IMR-90 (cell line): ENCODE data around the gene LRRIQ4.

Experiments used
- BHLHE40 ChIP-seq: fragments of 150-350 bp; IDR thresholded peaks from 2 replicates; pipeline ENCODE4 v1.6.1; 2016; ENCODE audit warnings: mild to moderate bottlenecking, low read depth, low read length
- CEBPB ChIP-seq: IDR thresholded peaks from 2 replicates; pipeline ENCODE4 v1.6.1; 2012; ENCODE audit warnings: low read depth, low read length, improper control_type of control experiment
- CHD1 ChIP-seq: IDR thresholded peaks from 2 replicates; pipeline ENCODE4 v1.6.1; 2012; ENCODE audit warnings: low read depth, low read length, improper control_type of control experiment
- MAFK ChIP-seq: IDR thresholded peaks from 2 replicates; pipeline ENCODE4 v1.6.1; 2012; ENCODE audit warnings: low read depth, low read length, improper control_type of control experiment
- MAZ ChIP-seq: IDR thresholded peaks from 2 replicates; pipeline ENCODE4 v1.6.1; 2012; ENCODE audit warnings: low read depth, mild to moderate bottlenecking, low read length, improper control_type of control experiment, moderate library complexity, borderline replicate concordance
- MXI1 ChIP-seq: IDR thresholded peaks from 2 replicates; pipeline ENCODE4 v1.6.1; 2012; ENCODE audit warnings: low read depth, mild to moderate bottlenecking, low read length, moderate library complexity, borderline replicate concordance
- NFE2L2 ChIP-seq: fragments of 150-350 bp; IDR thresholded peaks from 2 replicates; pipeline ENCODE4 v1.6.1; 2016; ENCODE audit warnings: low read depth, mild to moderate bottlenecking, low read length
- POLR2A ChIP-seq: IDR thresholded peaks from 2 replicates; pipeline ENCODE4 v1.6.1; 2012; ENCODE audit warnings: mild to moderate bottlenecking, low read depth, low read length
- RCOR1 ChIP-seq: IDR thresholded peaks from 2 replicates; pipeline ENCODE4 v1.6.1; 2012; ENCODE audit warnings: mild to moderate bottlenecking, low read length, improper control_type of control experiment; ENCODE audit not compliant: insufficient replicate concordance
- RFX5 ChIP-seq: IDR thresholded peaks from 2 replicates; pipeline ENCODE4 v1.8.0; 2012; ENCODE audit warnings: low read depth, mild to moderate bottlenecking, low read length, moderate library complexity
- TF ChIP-seq, protein P1 (sequence below): conservative IDR thresholded peaks from 2 replicates; pipeline ENCODE4 v1.5.1; 2012; ENCODE audit warnings: mild to moderate bottlenecking, low read depth, low read length, improper control_type of control experiment

DNA sequence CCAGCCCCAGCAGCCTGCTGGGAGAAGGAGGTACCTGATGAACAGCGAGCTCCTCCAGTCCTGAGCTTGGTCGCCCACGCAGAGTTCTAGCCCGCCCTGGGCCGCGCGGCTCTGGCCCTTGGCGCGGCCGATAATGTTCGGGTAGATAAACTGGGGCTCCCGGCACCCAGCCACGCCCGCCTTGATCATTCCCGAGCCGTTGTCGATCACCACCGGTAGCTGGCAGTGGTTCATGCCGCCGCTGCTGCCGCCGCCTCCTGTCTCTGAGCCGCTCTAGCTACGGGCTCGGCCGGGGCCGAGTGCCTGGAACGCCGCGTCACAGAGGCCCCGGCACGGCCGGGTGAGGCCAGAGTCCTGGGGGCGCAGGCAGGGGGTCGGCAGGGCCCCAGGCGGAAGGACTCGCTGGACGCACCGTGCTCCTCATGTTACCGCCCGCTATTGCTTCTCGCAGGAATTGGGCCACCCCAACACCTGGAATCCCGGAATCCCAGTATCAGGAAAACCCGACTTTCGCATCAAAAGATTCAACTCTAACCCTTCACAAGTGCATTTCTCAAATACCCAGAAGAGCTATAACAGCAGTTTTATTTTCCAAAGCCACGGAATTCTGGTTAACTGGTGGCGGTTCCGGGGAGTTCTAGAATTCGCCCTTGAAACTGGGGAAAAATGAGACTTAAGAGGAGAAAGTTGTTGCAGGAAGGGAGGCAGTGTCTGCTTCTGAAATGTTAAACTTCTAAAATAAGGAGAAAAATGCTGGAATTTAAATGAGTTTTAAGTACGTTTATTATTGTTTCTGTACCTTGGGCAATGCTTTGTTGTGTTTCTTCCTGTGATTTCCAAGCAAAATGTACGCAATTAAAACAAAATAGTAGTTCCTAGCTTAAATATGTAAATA is 43.1 kb upstream of the LRRIQ4 start, which contains the start of gene ACTRT3:
- TF ChIP-seq, protein P1, sequence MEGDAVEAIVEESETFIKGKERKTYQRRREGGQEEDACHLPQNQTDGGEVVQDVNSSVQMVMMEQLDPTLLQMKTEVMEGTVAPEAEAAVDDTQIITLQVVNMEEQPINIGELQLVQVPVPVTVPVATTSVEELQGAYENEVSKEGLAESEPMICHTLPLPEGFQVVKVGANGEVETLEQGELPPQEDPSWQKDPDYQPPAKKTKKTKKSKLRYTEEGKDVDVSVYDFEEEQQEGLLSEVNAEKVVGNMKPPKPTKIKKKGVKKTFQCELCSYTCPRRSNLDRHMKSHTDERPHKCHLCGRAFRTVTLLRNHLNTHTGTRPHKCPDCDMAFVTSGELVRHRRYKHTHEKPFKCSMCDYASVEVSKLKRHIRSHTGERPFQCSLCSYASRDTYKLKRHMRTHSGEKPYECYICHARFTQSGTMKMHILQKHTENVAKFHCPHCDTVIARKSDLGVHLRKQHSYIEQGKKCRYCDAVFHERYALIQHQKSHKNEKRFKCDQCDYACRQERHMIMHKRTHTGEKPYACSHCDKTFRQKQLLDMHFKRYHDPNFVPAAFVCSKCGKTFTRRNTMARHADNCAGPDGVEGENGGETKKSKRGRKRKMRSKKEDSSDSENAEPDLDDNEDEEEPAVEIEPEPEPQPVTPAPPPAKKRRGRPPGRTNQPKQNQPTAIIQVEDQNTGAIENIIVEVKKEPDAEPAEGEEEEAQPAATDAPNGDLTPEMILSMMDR: no peak
- TF ChIP-seq MAFK (no peak), NFE2L2 (no peak), POLR2A (no peak), CHD1 (no peak), CEBPB (no peak), MAZ (no peak), BHLHE40 (no peak), RCOR1 (no peak), RFX5 (no peak), MXI1 (no peak)
